HG02798 (cell line): Measurements from ENCODE around the gene FOCAD.

Experiments used
- ATAC-seq: cut with Tn5 transposase; IDR thresholded peaks from one replicate; pipeline ENCODE4 v1.9.1; 2021; ENCODE audit warnings: mild to moderate bottlenecking; ENCODE audit not compliant: unreplicated experiment, poor library complexity

The FOCAD gene

DNA sequence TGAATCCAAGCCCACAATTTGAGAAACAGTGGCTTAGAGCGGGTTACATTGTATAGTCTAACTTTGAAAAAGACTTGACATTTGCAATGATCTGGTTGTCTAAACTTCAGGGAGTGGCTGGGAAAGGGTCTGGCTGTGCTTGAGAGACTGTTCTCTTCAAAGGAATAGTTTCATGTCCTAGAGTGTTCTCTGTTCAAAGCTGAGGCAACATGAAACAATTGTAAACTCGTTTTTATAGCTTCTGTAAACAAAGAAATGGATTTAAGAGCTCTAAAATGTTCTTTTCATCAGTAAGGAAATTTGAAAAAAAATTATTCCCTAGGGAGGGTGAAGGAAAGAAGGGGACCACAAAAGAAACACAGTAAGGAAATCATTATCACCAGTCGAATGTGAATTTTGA lies 41.6 kb downstream of the FOCAD start:
- ATAC-seq = no peak

DNA sequence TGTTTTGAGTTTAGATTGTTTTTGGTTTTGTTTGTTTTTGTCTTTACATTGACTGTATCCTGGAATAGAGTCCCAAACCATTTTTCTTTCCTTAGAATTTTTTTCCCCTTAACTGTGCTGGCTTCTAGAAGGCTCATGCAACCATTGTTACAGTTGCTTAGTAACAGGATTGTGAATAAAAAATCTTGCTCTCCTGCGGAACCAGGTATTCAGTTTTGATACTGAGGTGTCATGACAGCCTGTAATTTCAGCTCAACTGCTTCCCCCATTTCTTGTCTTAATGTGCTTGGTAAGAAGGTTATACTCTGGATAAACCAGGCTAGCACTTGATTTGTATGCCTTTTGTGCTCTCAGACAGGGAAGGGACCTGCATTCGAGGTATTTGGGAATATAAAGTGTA lies 42.1 kb downstream of the FOCAD start:
- ATAC-seq = no peak

DNA sequence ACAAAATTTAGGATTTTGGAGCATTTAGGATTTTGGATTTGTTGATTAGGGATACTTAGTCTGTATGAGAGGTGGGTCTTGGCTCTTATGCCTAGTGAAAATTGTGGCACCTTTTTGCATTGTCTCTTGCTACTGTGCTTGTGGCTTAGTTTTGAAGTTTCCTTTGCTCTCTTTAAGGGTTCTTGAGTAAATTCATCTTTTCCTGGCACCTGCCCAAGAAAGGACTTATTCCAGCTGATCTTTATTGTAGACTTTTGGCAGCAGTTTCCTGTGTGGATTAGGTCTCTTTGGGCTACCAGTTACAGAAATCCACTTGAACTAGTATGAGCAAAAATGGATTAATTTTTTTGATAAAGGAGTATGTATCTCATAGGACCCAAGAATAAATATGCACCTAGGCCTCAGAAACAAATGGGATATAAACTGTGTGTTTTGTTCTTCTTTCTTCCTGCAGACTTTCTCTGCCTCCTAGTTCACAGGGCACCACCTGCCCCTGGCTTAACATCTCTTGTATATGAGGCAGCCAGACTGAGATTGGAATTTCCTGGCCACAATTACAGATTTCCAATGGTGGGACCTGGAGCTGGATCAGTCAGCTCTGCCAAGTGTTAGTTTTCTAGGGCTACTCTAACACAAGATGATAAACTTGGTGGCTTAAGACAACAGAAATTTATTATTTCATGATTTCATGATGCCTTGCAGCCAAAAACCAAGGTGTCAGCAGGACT lies 44.6 kb downstream of the FOCAD start:
- no peak for ATAC-seq

DNA sequence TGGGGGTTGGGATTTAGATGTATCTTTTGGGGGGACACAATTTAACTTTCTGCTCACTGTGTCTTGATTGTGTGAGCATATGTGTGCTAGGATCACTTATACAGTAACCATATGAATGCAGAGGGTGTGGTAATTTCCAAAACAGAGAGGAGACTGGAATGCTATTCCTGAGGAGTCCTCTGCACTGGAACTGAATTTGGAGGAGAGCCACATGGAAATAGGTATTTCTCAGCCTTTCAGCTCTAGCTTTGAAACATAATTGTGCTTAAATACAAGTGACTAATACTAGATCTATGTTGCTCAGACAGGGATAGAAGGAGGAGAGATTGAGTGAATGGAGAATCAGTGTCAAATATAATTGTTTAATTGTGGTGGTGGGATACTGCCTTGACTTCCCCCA lies 45.5 kb downstream of the FOCAD start:
- no peak for ATAC-seq

DNA sequence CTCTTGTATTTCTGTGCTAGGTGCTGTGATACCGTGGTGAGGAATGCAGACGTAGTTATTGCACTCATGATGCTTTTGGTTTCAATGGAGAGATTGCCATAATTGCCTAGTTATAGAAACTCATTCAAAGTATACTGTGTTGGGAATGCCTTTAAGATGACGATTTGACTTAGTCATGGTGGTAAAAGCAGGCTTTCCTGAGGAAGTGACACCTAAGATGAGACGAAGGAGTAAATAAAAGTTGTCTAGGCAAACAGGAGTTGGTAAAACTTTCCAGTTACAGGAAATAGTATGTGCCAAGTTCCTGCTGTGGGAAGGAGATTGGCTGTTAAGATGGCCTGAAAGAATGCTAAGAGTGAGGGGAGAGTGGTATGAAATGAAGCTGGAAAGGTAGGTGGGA lies 48.1 kb downstream of the FOCAD start:
- no peak for ATAC-seq

DNA sequence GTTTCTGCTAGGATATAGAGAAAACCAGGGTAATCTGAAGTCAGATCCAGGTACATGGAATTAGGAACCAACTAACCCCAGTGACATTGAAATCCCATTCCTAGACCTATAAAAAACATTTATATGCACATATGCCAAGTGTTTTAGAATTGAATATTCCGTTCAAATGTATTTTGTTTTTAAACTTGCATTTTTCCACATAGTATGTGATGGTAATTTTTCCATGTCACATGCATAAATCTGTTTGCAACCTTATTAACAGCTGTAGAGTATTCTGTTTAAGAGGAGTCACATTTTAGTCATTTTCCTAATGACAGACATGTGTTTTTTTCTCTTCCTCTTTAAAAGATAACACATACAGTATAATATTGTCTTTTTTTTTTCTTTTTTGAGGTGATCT lies 50.2 kb downstream of the FOCAD start:
- ATAC-seq = no peak

DNA sequence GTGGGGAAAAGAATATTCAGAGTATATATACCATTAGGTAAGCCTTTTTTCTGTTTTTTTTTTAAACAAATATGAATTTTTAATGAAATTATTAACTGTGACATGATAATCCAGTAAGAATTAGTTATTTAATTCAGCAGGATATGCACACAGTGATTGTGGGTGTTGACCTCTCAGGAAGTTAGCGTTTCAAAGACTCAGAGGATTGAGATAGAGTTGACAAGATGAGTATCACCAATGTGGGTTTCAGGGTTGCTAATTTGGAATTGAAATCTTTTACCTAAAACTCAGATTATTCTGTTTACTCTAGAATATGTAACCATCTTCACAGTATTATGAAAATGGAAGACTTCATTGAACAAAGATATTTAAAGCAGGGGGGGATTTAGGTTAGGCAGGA lies 56.2 kb downstream of the FOCAD start:
- ATAC-seq = no peak

DNA sequence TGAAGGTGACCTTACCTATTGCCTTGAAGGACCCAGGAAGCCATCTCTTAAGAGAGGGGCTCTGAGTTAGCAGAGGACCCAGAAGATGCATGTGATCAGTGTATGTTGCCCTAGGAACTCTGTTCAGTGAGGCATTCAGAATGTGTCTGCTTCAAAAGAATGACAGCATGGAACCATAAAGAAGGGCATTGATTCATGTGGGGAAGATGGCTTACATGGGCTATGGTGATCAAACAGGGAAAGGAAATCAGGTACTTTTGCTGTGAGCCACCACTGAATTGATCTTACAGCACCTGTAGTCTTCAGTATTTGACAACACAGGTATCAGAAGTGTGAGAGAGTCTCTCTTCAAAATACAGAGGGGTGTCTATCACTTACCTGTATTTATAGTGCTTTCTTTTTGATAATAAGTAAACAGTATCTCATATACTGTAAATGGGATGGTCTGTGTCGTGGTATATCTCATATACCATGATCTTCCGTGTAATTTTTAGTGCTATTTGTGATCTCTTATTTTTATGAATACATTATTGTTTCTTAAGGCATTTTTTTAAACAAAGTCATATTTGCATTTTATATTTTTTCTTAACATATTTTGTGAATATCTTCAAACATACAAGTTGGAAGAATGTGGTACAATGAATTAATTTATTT lies 57.0 kb downstream of the FOCAD start:
- no peak for ATAC-seq

DNA sequence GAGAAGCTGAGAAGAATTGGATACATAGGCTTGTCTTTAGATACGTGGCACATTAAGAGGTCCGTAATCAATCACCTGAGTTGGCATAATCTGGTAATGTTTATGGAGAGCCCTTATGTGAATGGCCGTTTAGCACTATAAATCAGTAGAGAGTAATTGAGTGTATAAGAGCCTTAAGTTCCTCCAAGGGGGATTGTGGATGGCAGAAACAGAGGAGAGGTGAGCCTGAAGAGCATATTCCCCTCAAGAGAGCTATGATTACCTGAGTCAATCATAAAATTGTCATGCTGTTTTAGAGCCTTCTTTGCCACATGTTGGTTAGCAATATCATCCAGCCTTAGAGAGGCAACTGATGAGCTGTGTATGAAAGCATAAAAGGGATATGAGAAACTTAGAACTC lies 58.8 kb downstream of the FOCAD start:
- no peak for ATAC-seq

DNA sequence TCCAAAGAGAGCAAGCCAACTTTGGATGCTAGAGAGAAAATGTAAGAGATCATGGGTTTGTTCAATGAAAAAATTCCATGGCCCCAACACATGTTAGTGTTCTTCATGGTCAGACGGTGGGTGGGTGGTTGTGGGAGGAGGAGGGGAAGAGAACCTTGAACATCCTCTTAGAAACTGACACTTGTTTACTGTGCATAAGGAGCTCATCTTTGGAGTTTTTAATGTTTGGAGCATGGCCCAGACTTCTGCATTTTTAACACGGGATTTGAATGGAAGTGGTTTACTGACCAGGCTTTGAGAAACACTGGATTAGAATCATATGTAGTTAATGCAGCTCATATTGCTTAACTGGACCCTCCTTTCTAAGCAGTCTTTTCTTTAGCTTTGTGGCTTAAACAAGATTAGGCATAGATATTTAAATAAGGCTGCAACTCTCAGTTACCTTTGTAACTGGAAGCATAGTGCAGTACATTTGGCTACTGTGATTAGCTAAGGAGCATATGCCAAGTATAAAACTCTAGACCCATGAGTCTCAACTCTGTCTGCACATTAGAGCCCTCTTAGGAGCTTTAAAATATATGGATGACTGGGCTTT lies 60.1 kb downstream of the FOCAD start:
- ATAC-seq = no peak

DNA sequence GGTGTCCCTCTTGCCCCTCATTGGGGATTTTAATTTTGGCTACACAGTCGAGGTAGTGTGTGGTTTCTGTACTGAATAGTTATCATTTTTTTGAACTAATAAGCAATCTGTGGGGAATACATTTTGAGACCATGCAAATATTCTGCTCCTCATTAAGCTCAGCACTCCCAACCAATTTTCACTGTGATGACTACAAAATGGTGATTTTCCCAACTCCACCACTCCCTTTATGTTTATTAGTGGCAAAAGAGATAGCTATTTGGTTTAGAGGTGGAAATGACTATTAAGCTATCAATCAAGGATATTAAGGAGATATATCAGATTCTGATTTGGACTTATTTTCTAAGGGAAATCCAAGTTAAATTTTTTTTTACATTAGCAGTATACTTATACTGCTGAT lies 62.9 kb downstream of the FOCAD start:
- ATAC-seq = no peak

DNA sequence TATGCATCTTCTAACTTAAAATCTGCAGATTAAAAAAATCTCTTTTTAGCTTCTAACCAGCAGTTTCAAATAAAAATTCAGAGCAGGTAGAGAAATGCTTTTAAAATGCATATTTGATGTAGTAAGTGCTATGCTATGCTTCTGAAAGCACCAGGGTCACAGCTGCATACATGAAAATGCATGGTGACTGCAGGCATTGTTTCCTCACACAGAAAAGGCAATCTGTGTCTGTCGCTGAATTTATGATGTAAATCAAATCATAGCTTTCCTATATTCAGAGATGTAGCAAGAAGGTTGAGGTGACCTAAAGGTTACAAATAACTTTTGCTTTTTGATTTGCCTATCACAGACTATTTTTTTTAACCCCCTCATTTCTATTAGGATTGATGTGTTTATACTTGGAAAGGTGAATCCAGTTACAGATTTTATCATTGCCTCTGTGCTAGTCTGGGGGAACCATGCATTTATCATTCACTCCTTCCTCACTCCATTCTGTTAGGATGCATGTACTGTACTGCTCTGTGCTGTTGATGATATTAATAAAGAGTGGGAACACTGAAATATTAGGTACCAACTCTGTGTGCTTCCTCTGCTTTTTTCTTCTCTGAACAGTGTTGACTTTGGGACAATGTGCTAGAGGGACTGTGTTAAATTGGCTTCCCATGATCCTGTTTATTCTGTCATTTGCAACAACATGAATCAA lies 65.6 kb downstream of the FOCAD start:
- no peak for ATAC-seq

DNA sequence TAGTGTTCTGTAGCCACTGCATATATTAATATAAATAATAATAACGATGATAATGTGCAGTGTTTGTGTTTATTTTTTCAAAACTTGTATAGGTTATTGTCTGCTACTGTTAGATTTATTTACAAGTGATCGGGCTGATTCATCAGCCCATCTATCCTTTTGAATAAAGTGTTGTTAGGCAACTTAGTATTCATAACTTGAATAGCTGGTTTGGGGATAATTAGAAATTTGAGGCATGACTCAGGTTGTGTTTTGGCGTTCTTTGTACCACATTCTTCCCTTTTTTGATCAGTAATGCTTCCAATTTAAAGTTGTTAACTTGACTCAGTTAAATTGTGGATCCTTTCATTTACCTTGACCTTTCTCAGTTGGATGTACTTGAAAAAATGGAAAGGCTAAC lies 69.7 kb downstream of the FOCAD start:
- ATAC-seq = no peak

DNA sequence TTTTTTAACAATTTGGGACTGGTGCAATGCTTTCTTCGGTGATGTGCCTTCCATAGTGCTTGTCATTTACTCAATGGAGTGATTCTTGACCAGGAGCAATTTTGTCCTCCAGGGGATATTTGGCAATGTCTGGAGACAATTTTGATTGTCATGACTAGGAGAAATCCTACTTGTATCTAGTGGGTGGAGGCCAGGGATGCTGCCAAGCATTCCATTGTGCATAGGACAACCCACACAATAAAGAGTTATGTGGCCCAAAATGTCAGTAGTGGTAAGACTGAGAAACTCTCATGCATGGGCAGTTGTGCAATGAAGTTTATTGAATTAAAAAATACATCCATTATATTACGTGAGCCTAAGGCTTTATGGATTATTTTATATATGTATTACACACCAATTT lies 70.5 kb downstream of the FOCAD start:
- ATAC-seq = no peak

DNA sequence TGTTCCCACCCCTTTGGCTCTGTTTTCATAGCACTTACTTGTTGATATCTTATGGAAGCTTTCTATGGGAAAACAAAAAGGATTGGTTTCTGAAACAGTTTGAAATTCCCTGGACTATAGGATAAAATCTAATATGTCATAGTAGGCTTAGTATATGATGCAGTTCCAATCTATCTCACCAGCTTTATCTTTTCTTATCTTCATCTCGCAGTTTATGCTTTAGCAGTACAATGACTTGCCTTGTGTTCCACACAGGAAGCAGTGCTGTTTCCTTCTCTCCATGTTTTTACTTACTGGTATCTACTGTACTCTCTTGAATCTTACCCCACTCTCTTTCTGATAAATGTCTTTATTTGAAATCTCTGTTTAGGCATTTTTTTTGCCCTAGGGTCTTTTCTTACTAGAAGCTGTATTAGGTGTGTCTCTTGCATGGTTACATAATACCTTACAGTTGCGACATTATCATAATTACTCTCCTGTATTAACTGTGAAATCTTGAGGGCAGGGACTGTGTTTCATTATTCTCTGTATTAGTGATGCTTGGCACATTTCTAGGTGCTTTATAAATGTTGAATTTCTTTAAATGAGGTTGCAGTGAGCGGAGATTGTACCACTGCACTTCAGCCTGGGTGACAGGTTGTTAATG lies 76.3 kb downstream of the FOCAD start:
- ATAC-seq = no peak

DNA sequence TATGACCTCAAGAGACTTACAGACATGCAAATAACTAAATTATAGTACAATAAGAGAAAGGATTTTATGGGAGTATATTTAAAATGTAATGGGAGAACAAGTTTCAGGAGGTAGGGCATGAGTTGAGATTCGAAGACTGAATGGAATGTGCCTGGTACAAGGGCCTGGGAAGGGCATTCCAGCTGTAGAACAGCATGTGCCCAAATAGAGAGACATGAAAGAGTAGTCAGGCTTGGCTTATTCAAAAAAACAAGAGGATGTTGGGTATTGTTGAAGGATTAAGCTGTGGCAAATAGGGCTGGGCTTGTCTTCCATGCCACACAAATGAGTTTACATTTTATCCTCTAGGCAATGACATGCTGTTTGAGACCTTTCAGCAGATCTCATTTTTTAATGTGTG lies 86.9 kb downstream of the FOCAD start:
- ATAC-seq = no peak

DNA sequence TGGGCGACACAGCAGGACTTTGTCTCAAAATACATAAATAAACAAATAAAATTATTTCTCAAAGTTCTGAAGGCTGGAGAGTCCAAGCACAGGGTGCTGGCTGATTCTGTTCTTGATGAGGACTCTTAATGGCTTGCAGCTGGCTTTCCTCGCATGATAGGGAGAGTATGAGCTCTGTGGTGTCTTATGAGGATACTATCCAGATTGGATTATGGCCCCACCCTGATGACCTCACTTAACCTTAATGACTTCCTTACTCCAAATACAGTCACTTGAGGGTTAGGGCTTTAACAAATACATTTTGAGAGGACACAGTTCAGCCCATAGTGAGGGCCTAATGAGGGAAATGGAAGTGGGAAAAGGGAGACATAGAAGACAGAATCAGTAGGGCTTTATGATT lies 87.7 kb downstream of the FOCAD start:
- ATAC-seq = no peak

DNA sequence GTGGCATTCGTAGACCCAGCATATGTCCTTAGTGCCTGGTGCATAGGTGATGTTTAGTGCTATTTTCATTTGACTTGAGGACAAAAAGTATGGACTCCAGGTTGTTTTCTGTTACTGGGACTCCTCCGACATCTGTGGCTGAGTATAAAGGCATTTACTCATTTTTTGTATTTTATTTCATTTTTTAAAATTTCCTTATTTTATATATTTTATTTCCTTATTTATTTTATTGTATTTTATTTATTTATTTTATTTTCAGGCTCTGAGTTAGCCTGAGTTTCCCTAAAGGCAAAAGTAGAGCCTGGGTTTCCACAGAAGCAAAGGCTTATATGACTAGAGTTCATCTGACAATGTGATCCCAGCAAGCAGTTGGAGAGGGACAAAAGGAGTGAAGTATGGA lies 91.6 kb downstream of the FOCAD start:
- no peak for ATAC-seq

DNA sequence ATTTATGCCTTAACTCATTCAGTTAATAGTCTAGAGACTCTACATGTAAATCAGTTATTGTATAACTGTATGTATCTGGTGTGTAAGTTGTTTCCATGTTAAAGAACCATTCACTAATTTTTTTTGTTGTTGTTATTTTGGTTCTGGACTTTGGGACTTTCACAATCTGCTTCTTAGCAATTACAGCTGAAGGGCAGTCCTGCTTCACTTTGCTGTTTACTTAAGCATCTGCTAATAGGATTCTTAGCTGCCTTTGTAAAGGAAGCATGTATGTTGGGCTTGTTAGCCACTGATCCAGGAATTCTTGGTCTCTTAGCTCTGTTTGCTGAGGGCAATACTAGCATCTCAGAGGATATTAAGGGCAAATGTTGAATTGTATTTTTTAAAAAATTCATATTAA lies 97.0 kb downstream of the FOCAD start:
- ATAC-seq = no peak

DNA sequence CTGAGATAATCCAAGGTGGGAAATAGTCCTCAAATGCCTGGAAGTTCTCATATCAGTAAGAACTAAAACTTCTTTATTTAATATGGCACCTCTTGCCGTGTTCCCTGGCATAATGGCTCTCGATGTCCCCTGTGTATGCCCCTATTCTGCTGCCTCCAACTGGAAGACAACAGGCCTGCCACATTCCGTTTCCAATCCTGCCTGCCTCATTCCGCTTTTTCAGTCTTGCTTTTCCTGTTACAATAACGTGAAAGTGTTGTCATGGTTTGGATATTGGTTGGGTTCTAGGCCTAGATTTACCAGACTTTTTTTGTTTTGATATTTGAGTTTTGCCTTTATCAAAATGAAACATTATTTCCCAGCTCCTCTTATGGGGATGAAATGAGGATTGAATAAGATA lies 98.2 kb downstream of the FOCAD start:
- ATAC-seq = no peak
